Esophagus muscularis mucosa (tissue), 4 donors: Measurements from ENCODE around the gene KSR1. TPM values are rescaled to one million over a fixed set of nuclear protein-coding genes. Genes with fewer than 3 reads are reported as not detected.

Experiments
- DNase-seq: peaks from one replicate; pipeline ENCODE4 v3.0.0-alpha.2; 2017; ENCODE audit errors: extremely low spot score
- H3K27ac ChIP-seq, 4 donors: fragments of 200-600 bp; sonication (generic); replicated peaks in 1 of 4; 1 replicate in 3 of 4; 2 replicates in 1 of 4; pipeline ENCODE4 v1.5.1; 2016 to 2019; ENCODE audit warnings: mild to moderate bottlenecking in 1 of 4
- H3K27me3 ChIP-seq, 4 donors: fragments of 200-600 bp; sonication (generic); one replicate each; pipeline versions ENCODE4 v1.5.1 to v1.6.0; 2016 to 2019
- H3K36me3 ChIP-seq, 4 donors: fragments of 200-600 bp; sonication (generic); one replicate each; pipeline ENCODE4 v1.5.1; 2016 to 2019
- H3K4me1 ChIP-seq, 4 donors: fragments of 200-600 bp; sonication (generic); one replicate each; pipeline ENCODE4 v1.5.1; 2016 to 2019
- H3K4me3 ChIP-seq, 4 donors: fragments of 200-600 bp; sonication (generic); 1 replicate in 2 of 4; 2 replicates in 2 of 4; pipeline ENCODE4 v1.5.1; 2016 to 2019; ENCODE audit warnings: mild to moderate bottlenecking in 4 of 4, moderate library complexity in 1 of 4
- H3K9me3 ChIP-seq, 4 donors: fragments of 200-600 bp; sonication (generic); 1 replicate in 3 of 4; 2 replicates in 1 of 4; pipeline ENCODE4 v1.5.1; 2016 to 2019
- EP300 ChIP-seq: sonication (generic); formaldehyde crosslinking; IDR thresholded peaks from one replicate; pipeline ENCODE4 v1.6.1; 2017; ENCODE audit warnings: antibody characterized with exemption
- POLR2A ChIP-seq: fragments of 450-650 bp; IDR thresholded peaks from one replicate; pipeline ENCODE4 v1.6.1; 2017; ENCODE audit warnings: antibody characterized with exemption, moderate library complexity, mild to moderate bottlenecking, low read depth
- POLR2AphosphoS5 ChIP-seq, 2 donors: sonication (generic); formaldehyde crosslinking; IDR thresholded peaks; one replicate each; pipeline ENCODE4 v1.6.1; 2017; ENCODE audit warnings: antibody characterized with exemption in 2 of 2
- WGBS: methylation state at CpG from one replicate; pipeline ENCODE4 v1.1.5; 2018; 5-methylcytosine and 5-hydroxymethylcytosine counted together
- intact Hi-C: fragments of 100-400 bp; cut with DNase I; formaldehyde crosslinking; loops from one replicate; pipeline ENCODE4 v1.15.1; 2023
- total RNA-seq, 4 donors: library from RNA; depleted of rRNA; stranded (reverse); fragments of >200 nt; gene quantifications; one replicate each; pipeline versions ENCODE4 v1.1.0 to v1.2.1, GENCODE V29; 2016
- TF ChIP-seq, protein P1 (sequence below), 3 experiments: fragments of 200-600 bp in 2 of 3; fragments of 450-650 bp in 1 of 3; sonication (generic) in 2 of 3; IDR thresholded peaks; one replicate each; pipeline ENCODE4 v1.5.1; 2017 to 2019; ENCODE audit warnings: antibody characterized with exemption in 3 of 3, mild to moderate bottlenecking in 2 of 3, moderate library complexity in 1 of 3

KSR1 gene
- total RNA-seq, 4 donors from 2014 or later, result 13.3 to 18.9 (median 13.7) TPM

- no peak for TF ChIP-seq POLR2A
- TF ChIP-seq, protein P1, sequence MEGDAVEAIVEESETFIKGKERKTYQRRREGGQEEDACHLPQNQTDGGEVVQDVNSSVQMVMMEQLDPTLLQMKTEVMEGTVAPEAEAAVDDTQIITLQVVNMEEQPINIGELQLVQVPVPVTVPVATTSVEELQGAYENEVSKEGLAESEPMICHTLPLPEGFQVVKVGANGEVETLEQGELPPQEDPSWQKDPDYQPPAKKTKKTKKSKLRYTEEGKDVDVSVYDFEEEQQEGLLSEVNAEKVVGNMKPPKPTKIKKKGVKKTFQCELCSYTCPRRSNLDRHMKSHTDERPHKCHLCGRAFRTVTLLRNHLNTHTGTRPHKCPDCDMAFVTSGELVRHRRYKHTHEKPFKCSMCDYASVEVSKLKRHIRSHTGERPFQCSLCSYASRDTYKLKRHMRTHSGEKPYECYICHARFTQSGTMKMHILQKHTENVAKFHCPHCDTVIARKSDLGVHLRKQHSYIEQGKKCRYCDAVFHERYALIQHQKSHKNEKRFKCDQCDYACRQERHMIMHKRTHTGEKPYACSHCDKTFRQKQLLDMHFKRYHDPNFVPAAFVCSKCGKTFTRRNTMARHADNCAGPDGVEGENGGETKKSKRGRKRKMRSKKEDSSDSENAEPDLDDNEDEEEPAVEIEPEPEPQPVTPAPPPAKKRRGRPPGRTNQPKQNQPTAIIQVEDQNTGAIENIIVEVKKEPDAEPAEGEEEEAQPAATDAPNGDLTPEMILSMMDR (IDR thresholded peaks at IDR 0.05), result no peak
- no peak for TF ChIP-seq POLR2AphosphoS5 (IDR thresholded peaks at IDR 0.05)
- TF ChIP-seq EP300, result no peak
- H3K4me1 ChIP-seq, result peaks cover 18 to 26% (median 25%) of the 10 kb centered on the region in 4 donors
- H3K27ac ChIP-seq, result no peak overlapping the region
- intact Hi-C loops, result loop anchor here (10.0 kb wide), 1 partner anchor 219 kb away; no protein-coding TSS in a partner anchor
- DNase-seq, result no peak
- H3K27me3 ChIP-seq, result no peaks in the 10 kb centered on the region
- WGBS, result 83% methylated on average over 2 of the region's 2 CpGs
- H3K36me3 ChIP-seq, result no peaks in the 10 kb centered on the region
- no peak overlapping the region for H3K4me3 ChIP-seq
- no peaks in the 10 kb centered on the region for H3K9me3 ChIP-seq
Measured at GRCh38 chr17:27453471-27453870, 2.8 kb upstream of the KSR1 start.

DNA sequence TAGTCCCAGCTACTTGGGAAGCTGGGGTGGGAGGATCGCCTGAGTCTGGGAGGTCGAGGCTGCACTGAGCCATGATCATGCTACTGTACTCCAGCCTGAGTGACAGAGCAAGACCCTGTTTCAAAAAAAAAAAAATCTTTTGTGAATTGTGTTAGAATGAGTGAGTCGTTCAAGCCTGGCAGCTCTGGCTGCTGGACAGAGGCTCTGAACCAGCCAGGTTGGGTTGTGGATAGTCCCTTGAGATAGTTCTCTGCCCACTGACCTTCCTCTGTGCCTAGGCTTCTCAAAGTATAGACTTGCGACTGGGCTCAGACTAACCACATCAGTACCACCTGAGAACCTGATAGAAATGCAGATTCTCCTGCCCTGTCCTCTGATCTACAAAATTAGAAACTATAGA, 2.2 kb upstream of the KSR1 start:
- WGBS, result 84% methylated on average over 4 of the region's 4 CpGs
- H3K4me3 ChIP-seq, result no peak overlapping the region
- no peaks in the 10 kb centered on the region for H3K9me3 ChIP-seq
- H3K4me1 ChIP-seq, result peaks cover 23 to 32% (median 30%) of the 10 kb centered on the region in 4 donors
- TF ChIP-seq EP300 (no peak), POLR2A (no peak), POLR2AphosphoS5 (IDR thresholded peaks at IDR 0.05) (no peak)
- TF ChIP-seq, protein P1 (IDR thresholded peaks at IDR 0.05), result no peak
- H3K36me3 ChIP-seq, result no peaks in the 10 kb centered on the region
- no peak for DNase-seq
- no peak overlapping the region for H3K27ac ChIP-seq
- H3K27me3 ChIP-seq, result no peaks in the 10 kb centered on the region
- intact Hi-C loops, result loop anchor here (2.0 to 10.0 kb wide), 2 partner anchors 147 to 219 kb away; no protein-coding TSS in a partner anchor

DNA sequence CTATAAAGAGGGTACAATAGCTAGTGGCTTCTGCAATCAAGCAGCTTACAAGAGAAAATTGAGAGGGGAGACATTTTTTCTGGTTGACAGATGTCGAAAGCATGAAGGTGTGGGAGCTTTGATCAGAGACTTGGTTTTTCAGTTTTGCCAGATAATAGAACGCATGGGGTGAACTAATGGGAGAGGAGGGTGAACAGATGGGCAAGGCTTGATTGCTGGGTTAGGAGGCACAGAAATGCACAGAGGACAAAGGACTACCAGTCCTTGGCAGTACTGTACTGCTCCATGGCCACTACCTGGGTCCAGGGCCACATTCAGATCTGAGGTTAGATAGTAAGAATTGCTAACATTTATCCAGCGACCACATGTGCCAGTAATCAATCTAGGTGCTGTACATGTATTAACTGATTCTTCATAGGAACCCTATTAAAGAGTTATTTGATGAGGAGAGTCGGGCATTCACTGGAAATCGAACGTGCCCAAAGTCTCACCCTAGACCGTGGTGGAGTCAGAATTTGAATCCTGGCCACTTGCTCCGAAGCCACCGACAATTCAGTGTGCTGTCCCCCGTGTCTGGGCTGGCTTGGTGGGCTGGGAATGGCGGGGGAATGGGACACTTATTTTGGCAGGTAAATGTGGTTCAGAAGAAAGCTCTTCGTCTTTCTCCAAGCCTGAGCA, 873 bp upstream of the KSR1 start:
- H3K36me3 ChIP-seq, result no peaks in the 10 kb centered on the region
- peak overlapping the region; percentile 87 to 93 (median 89) for H3K27ac ChIP-seq
- H3K4me1 ChIP-seq, result peaks cover 23 to 40% (median 32%) of the 10 kb centered on the region in 4 donors
- no peaks in the 10 kb centered on the region for H3K9me3 ChIP-seq
- TF ChIP-seq, protein P1 (IDR thresholded peaks at IDR 0.05), result no peak
- TF ChIP-seq POLR2A (no peak), POLR2AphosphoS5 (IDR thresholded peaks at IDR 0.05) (no peak), EP300 (no peak)
- H3K27me3 ChIP-seq, result no peaks in the 10 kb centered on the region
- DNase-seq, result no peak
- intact Hi-C loops, result loop anchor here (2.0 to 10.0 kb wide), 4 partner anchors 102 to 221 kb away; no protein-coding TSS in a partner anchor
- peak overlapping the region; percentile 81 to 93 (median 88) for H3K4me3 ChIP-seq
- WGBS, result 30% methylated on average over 12 of the region's 12 CpGs

GRCh38 chr17:27456681-27457359, 572 bp downstream of the KSR1 start:
- 3% methylated on average over 25 of the region's 57 CpGs for WGBS
- peak overlapping the region; percentile 81 to 93 (median 88) for H3K4me3 ChIP-seq
- DNase-seq, result no peak
- no peak for TF ChIP-seq POLR2AphosphoS5 (IDR thresholded peaks at IDR 0.05)
- TF ChIP-seq, protein P1 (IDR thresholded peaks at IDR 0.05), result no peak
- TF ChIP-seq EP300, result no peak
- no peak for TF ChIP-seq POLR2A
- peak overlapping the region; percentile 87 to 93 (median 89) for H3K27ac ChIP-seq
- H3K27me3 ChIP-seq, result no peaks in the 10 kb centered on the region
- H3K4me1 ChIP-seq, result peaks cover 23 to 40% (median 32%) of the 10 kb centered on the region in 4 donors
- intact Hi-C loops, result loop anchor here (5.0 to 10.0 kb wide), 3 partner anchors 100 to 222 kb away; no protein-coding TSS in a partner anchor
- no peaks in the 10 kb centered on the region for H3K36me3 ChIP-seq
- no peaks in the 10 kb centered on the region for H3K9me3 ChIP-seq
